K562 (cell line): ENCODE results near the gene DYNC2H1. TPM values are rescaled to one million over a fixed set of nuclear protein-coding genes. Genes with fewer than 3 reads are reported as not detected.

Experiments used
- ATAC-seq: fragments of 200-7000 bp; cut with Tn5 transposase; 3 replicates; pipeline ENCODE4 v1.9.1; 2020; ENCODE audit warnings: moderate library complexity
- BruUV-seq: library from RNA; stranded (reverse); fragments of 400-500 nt; replicated peaks from 2 replicates; lab custom pipeline; 2021; lab: Mats Ljungman, UMichigan
- CTCF ChIA-PET: fragments of 300-600 bp; formaldehyde crosslinking; extraction: SDS; loops from one replicate; lab custom pipeline; 2021; ENCODE audit warnings: low intra/inter-chr PET ratio; lab: Yijun Ruan, JAX
- POLR2A ChIA-PET: fragments of 300-600, 350-650 bp; sonication (Branson Sonifier 250); formaldehyde crosslinking; extraction: SDS; loops from one replicate; lab custom pipeline; 2021; ENCODE audit warnings: antibody characterized with exemption, inconsistent platforms; lab: Yijun Ruan, JAX
- DNase-seq, 4 experiments: peaks; one replicate each; pipeline versions ENCODE4 v3.0.0 to v3.0.0-alpha.2; 2011 to 2018; ENCODE audit warnings: low spot score in 3 of 4, mixed read lengths in 3 of 4; ENCODE audit errors: extremely low read depth in 1 of 4
- FAIRE-seq: peaks from 2 replicates; lab custom pipeline; 2011; peaks lifted over from hg19 to GRCh38; lab: Jason Lieb, UNC
- H2AFZ ChIP-seq: 2 replicates; pipeline ENCODE4 v1.6.0; 2011; ENCODE audit warnings: low read depth, low read length, control low read depth, inconsistent platforms
- H3K27ac ChIP-seq: fragments of 200-600 bp; 3 replicates; pipeline ENCODE4 v1.8.0; 2011; ENCODE audit warnings: low read depth, mild to moderate bottlenecking, control low read depth, inconsistent platforms, low read length, moderate library complexity, mixed read lengths; ENCODE audit errors: extremely low read depth
- H3K27me3 ChIP-seq, 2 experiments: fragments of 300-600 bp in 1 of 2; 2 replicates in 1 of 2; 3 replicates in 1 of 2; pipeline versions ENCODE4 v1.6.0 to v1.8.0; 2011; ENCODE audit warnings: inconsistent platforms in 2 of 2, low read length in 2 of 2, mild to moderate bottlenecking in 1 of 2, mixed read lengths in 1 of 2, moderate library complexity in 1 of 2; ENCODE audit not compliant: control insufficient read depth in 2 of 2, insufficient read depth in 2 of 2
- H3K36me3 ChIP-seq: fragments of 300-600 bp; 3 replicates; pipeline ENCODE4 v1.8.0; 2011; ENCODE audit warnings: mild to moderate bottlenecking, low read length, inconsistent platforms; ENCODE audit not compliant: control insufficient read depth, insufficient read depth
- H3K4me1 ChIP-seq, 2 experiments: fragments of 200-600 bp in 1 of 2; replicated peaks in 1 of 2; 2 replicates in 1 of 2; 3 replicates in 1 of 2; pipeline versions ENCODE4 v1.5.1 to v1.8.0; 2011; ENCODE audit warnings: inconsistent platforms in 2 of 2, low read length in 2 of 2, mild to moderate bottlenecking in 1 of 2, mixed read lengths in 1 of 2, moderate library complexity in 1 of 2; ENCODE audit not compliant: control insufficient read depth in 2 of 2, insufficient read depth in 2 of 2
- H3K4me2 ChIP-seq: 2 replicates; pipeline ENCODE4 v1.6.1; 2011; ENCODE audit warnings: low read length, control low read depth, inconsistent platforms, mixed read lengths; ENCODE audit not compliant: insufficient read depth
- H3K4me3 ChIP-seq: fragments of 200-600 bp; sonication (generic), shearing (Covaris generic); 2 replicates; pipeline ENCODE4 v1.5.1; 2016; ENCODE audit warnings: control low read depth, inconsistent platforms
- H3K79me2 ChIP-seq: fragments of 200-600 bp; 3 replicates; pipeline ENCODE4 v1.8.0; 2011; ENCODE audit warnings: low read length, inconsistent platforms; ENCODE audit not compliant: control insufficient read depth, insufficient read depth
- H3K9ac ChIP-seq, 2 experiments: 2 replicates each; pipeline versions ENCODE4 v1.6.0 to v1.6.1; 2011; ENCODE audit warnings: low read depth in 2 of 2, low read length in 2 of 2, control low read depth in 1 of 2, inconsistent platforms in 1 of 2, mild to moderate bottlenecking in 1 of 2, mixed read lengths in 1 of 2; ENCODE audit not compliant: insufficient read depth in 1 of 2
- H3K9me1 ChIP-seq: one replicate; pipeline ENCODE4 v1.6.0; 2011; ENCODE audit warnings: inconsistent platforms, mild to moderate bottlenecking, low read length, moderate library complexity; ENCODE audit not compliant: control insufficient read depth, insufficient read depth
- H3K9me3 ChIP-seq: replicated peaks from 2 replicates; pipeline ENCODE4 v1.5.1; 2011; ENCODE audit warnings: low read depth, low read length, inconsistent platforms; ENCODE audit not compliant: control insufficient read depth, insufficient read depth
- H4K20me1 ChIP-seq: replicated peaks from 2 replicates; pipeline ENCODE4 v1.6.1; 2011; ENCODE audit warnings: low read length, inconsistent platforms, mixed read lengths; ENCODE audit not compliant: control insufficient read depth, insufficient read depth
- DMBX1 ChIP-seq: fragments of 250-450 bp; sonication (Bioruptor Pico); IDR thresholded peaks from 2 replicates; pipeline ENCODE4 v1.8.0; 2022; ENCODE audit warnings: inconsistent platforms, mild to moderate bottlenecking, moderate library complexity, borderline replicate concordance
- DNMT1 ChIP-seq: fragments of 450-650 bp; IDR thresholded peaks from 2 replicates; pipeline ENCODE4 v1.6.1; 2016; ENCODE audit warnings: antibody characterized with exemption, mild to moderate bottlenecking
- HNRNPK ChIP-seq: fragments of 200-400 bp; formaldehyde crosslinking; IDR thresholded peaks from one replicate; pipeline ENCODE4 v1.6.1; 2018; ENCODE audit warnings: mild to moderate bottlenecking, low read depth, low read length; ENCODE audit not compliant: poor library complexity, severe bottlenecking
- MTA1 ChIP-seq: fragments of 450-650 bp; IDR thresholded peaks from 2 replicates; pipeline ENCODE4 v1.6.1; 2017; ENCODE audit warnings: borderline replicate concordance
- MYC ChIP-seq, 2 experiments: fragments of 250-450 bp in 1 of 2; sonication (Bioruptor Pico) in 1 of 2; IDR thresholded peaks; 2 replicates each; pipeline versions ENCODE4 v1.5.1 to v1.6.1; 2012 to 2021; ENCODE audit warnings: low read depth in 2 of 2, borderline replicate concordance in 1 of 2, improper control_type of control experiment in 1 of 2, low read length in 1 of 2, mild to moderate bottlenecking in 1 of 2, moderate library complexity in 1 of 2
- NEUROD1 ChIP-seq: fragments of 150-350 bp; IDR thresholded peaks from 2 replicates; pipeline ENCODE4 v1.6.1; 2014; ENCODE audit warnings: borderline replicate concordance, low read length, low read depth; ENCODE audit not compliant: partially characterized antibody
- PHF8 ChIP-seq: fragments of 200-600 bp; sonication (generic); IDR thresholded peaks from 2 replicates; pipeline ENCODE4 v1.6.1; 2012; ENCODE audit warnings: mixed run types, mild to moderate bottlenecking, inconsistent platforms, low read length, moderate library complexity, borderline replicate concordance
- PML ChIP-seq: IDR thresholded peaks from 2 replicates; pipeline ENCODE4 v1.6.1; 2012; ENCODE audit warnings: low read length, inconsistent platforms
- SMAD4 ChIP-seq: fragments of 250-450 bp; sonication (Bioruptor Pico); conservative IDR thresholded peaks from 2 replicates; pipeline ENCODE4 v1.8.0; 2021; ENCODE audit warnings: inconsistent platforms, mild to moderate bottlenecking, moderate library complexity
- SRSF3 ChIP-seq: fragments of 200-400 bp; formaldehyde crosslinking; IDR thresholded peaks from 2 replicates; pipeline ENCODE4 v1.6.1; 2016; ENCODE audit warnings: mild to moderate bottlenecking, low read length, moderate library complexity; ENCODE audit not compliant: insufficient read depth
- THAP7 ChIP-seq: fragments of 250-450 bp; sonication (Bioruptor Pico); IDR thresholded peaks from 2 replicates; pipeline ENCODE4 v1.5.0; 2021
- ZBTB12 ChIP-seq: fragments of 250-450 bp; sonication (Bioruptor Pico); IDR thresholded peaks from 2 replicates; pipeline ENCODE4 v1.4.0; 2020
- ZBTB49 ChIP-seq: sonication (generic); formaldehyde crosslinking; IDR thresholded peaks from 2 replicates; pipeline ENCODE4 v1.8.0; 2022; ENCODE audit warnings: missing genetic modification reagents, mild to moderate bottlenecking, borderline replicate concordance
- ZNF133 ChIP-seq: fragments of 250-450 bp; sonication (Bioruptor Pico); IDR thresholded peaks from 2 replicates; pipeline ENCODE4 v1.4.0; 2020; ENCODE audit warnings: mild to moderate bottlenecking
- ZNF134 ChIP-seq: fragments of 250-450 bp; sonication (Bioruptor Pico); conservative IDR thresholded peaks from 2 replicates; pipeline ENCODE4 v1.4.0; 2020
- ZNF143 ChIP-seq: sonication (generic); formaldehyde crosslinking; IDR thresholded peaks from 2 replicates; pipeline ENCODE4 v1.9.0; 2022; ENCODE audit warnings: mild to moderate bottlenecking, missing genetic modification reagents
- ZNF699 ChIP-seq: fragments of 250-450 bp; sonication (Bioruptor Pico); IDR thresholded peaks from 2 replicates; pipeline ENCODE4 v1.8.0; 2021; ENCODE audit warnings: mild to moderate bottlenecking, moderate library complexity; ENCODE audit not compliant: insufficient replicate concordance
- in situ Hi-C: fragments of 300-500 bp; cut with MboI; formaldehyde crosslinking; loops from 4 replicates; pipeline ENCODE4 v1.15.0; 2018; ENCODE audit warnings: inconsistent platforms, mixed read lengths
- intact Hi-C: fragments of 100-400 bp; cut with micrococcal nuclease; formaldehyde crosslinking; loops from 2 replicates; pipeline ENCODE4 v1.14.2; 2022
- polyA plus RNA-seq, 8 experiments: library from polyadenylated mRNA; depleted of rRNA in 4 of 8; stranded (reverse) in 5 of 8; unstranded in 3 of 8; fragments of >200 nt; fragmentation: Nextera tagmentation in 2 of 8; fragmentation: Illumina TruSeq in 1 of 8; extraction: Ambion mirVana in 2 of 8; extraction: Trizol in 1 of 8; gene quantifications; 2 replicates each; pipeline versions ENCODE4 v1.2.1 to v1.2.3, GENCODE V29; 2011 to 2014; ENCODE audit warnings: inconsistent platforms in 1 of 8, missing spikeins in 1 of 8
- total RNA-seq, 7 experiments: library from RNA; depleted of rRNA in 6 of 7; stranded (reverse); fragments of >200 nt in 6 of 7; fragmentation: Illumina TruSeq in 2 of 7; extraction: Trizol in 2 of 7; gene quantifications; 2 replicates each; pipeline versions ENCODE4 v1.2.1 to v1.2.3, GENCODE V29; 2011 to 2021; ENCODE audit warnings: low replicate concordance in 1 of 7

Gene DYNC2H1
- total and polyA plus RNA-seq, 9 of the 15 experiments (the other 6 are each of a cell fraction or from before 2014, with no cell fraction given) = 0.08 to 0.64 (median 0.20) TPM

GRCh38 chr11:103349595-103349994 is 240.4 kb downstream of the DYNC2H1 start (continued):
- TF ChIP-seq DMBX1 (no peak), MYC (IDR thresholded peaks at IDR 0.05; ENCODE audit: low read depth, low read length) (no peak), MYC (CRISPR knock-in tag; IDR thresholded peaks at IDR 0.05; ENCODE audit: borderline replicate concordance, low read depth) (no peak), MTA1 (no peak)

GRCh38 chr11:103354656-103355055 is 245.4 kb downstream of the DYNC2H1 start:
- ChIA-PET CTCF (no interaction called here), POLR2A (no interaction called here)
- ATAC-seq = no peak
- Histone ChIP-seq H3K79me2 (no peaks in the 10 kb centered on the region), H3K27me3 (no peaks in the 10 kb centered on the region), H3K4me1 (no peaks in the 10 kb centered on the region), H3K9ac (no peak overlapping the region), H3K9me3 (no peaks in the 10 kb centered on the region; the same call in 1 of the 2 replicates), H3K4me2 (no peak overlapping the region), H3K27ac (no peak overlapping the region), H3K36me3 (no peaks in the 10 kb centered on the region), H2AFZ (no peak overlapping the region), H3K4me3 (no peak overlapping the region), H3K9me1 (no peaks in the 10 kb centered on the region), H4K20me1 (no peaks in the 10 kb centered on the region)
- no peak for FAIRE-seq
- in situ Hi-C loops = no loop called here
- intact Hi-C loops = no loop called here
- no TSS peak for BruUV-seq
- no peak for DNase-seq
- TF ChIP-seq HNRNPK (no peak), PHF8 (no peak), DNMT1 (no peak), PML (no peak), ZNF134 (CRISPR knock-in tag) (no peak), THAP7 (CRISPR knock-in tag) (no peak), ZNF143 (CRISPR knock-in tag) (no peak), SRSF3 (no peak), NEUROD1 (no peak), ZNF699 (no peak), SMAD4 (no peak), ZNF133 (CRISPR knock-in tag) (no peak), ZBTB12 (CRISPR knock-in tag) (no peak), ZBTB49 (CRISPR knock-in tag) (no peak)
